ENCODE measurements around the gene GID8. TPM values are rescaled to one million over a fixed set of nuclear protein-coding genes. Genes with fewer than 3 reads are reported as not detected.

GID8 gene
- total and polyA plus RNA-seq, 9 of the 15 experiments (the other 6 are each of a cell fraction or from before 2014, with no cell fraction given) = 7.5 to 31.6 (median 22.2) TPM

DNA sequence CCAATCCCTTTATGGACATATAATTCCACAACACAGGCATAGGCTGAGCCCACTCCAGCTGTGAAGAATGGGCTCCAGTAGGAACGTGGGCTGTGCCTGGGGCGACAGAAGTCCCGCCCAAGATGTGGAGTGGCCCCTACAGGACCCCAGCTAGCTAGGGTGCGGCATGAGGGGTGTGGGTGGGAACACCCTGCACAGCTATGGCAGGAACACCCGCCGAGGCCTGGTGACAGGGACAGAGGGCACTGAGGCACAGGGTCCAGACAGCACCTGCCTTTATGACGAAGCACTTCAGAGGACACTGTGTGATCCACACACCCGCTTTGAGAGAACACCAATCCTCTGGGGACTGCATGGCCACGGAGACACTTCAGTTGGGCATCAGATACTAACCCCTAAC, 48.1 kb upstream of the GID8 start:
- no TSS peak for BruUV-seq (replicated peaks)
- FAIRE-seq (no peak), DNase-seq (ENCODE audit: extremely low read depth in 1 of 4, low spot score in 3 of 4) (no peak), ATAC-seq (no peak)
- H3K4me2 ChIP-seq (ENCODE audit: insufficient read depth, low read length) = no peak overlapping the region
- no peak overlapping the region for H3K4me3 ChIP-seq
- H2AFZ ChIP-seq (ENCODE audit: low read depth, low read length) = no peak overlapping the region
- H3K4me1 ChIP-seq (replicated peaks in 1 of 2; ENCODE audit: control insufficient read depth in 2 of 2, insufficient read depth in 2 of 2, low read length in 2 of 2) = peaks cover 0 to 14% of the 10 kb centered on the region in 2 experiments; a peak in 2 of 5 replicates
- no peaks in the 10 kb centered on the region for H3K27me3 ChIP-seq (ENCODE audit: control insufficient read depth in 2 of 2, insufficient read depth in 2 of 2, low read length in 2 of 2)
- H3K79me2 ChIP-seq (ENCODE audit: control insufficient read depth, insufficient read depth, low read length) = no peaks in the 10 kb centered on the region
- no peaks in the 10 kb centered on the region for H4K20me1 ChIP-seq (replicated peaks; ENCODE audit: control insufficient read depth, insufficient read depth, low read length)
- intact Hi-C loops (cut with micrococcal nuclease) (no loop called here), in situ Hi-C loops (cut with MboI) (no loop called here)
- POLR2A ChIA-PET = interaction anchor here (1.2 to 3.1 kb wide), 2 partner anchors 11 to 13 kb away, joined by 5 to 16 read pairs; no protein-coding TSS in a partner anchor
- no peak overlapping the region for H3K9ac ChIP-seq (ENCODE audit: insufficient read depth in 1 of 2, low read depth in 2 of 2, low read length in 2 of 2)
- peaks cover 91% of the 10 kb centered on the region for H3K36me3 ChIP-seq (ENCODE audit: control insufficient read depth, insufficient read depth, low read length)
- CTCF ChIA-PET (ENCODE audit: low intra/inter-chr PET ratio) = no interaction called here
- 94% methylated on average over 7 of the region's 9 CpGs for WGBS (ENCODE audit: insufficient coverage, low coverage, missing lambda C conversion rate)
- no peak overlapping the region for H3K27ac ChIP-seq (ENCODE audit: extremely low read depth, low read depth, low read length)
- peaks cover under 1% of the 10 kb centered on the region for H3K9me1 ChIP-seq (ENCODE audit: control insufficient read depth, insufficient read depth, low read length)
- no peaks in the 10 kb centered on the region for H3K9me3 ChIP-seq (replicated peaks; ENCODE audit: control insufficient read depth, insufficient read depth, low read depth, low read length)
- no peak for TF ChIP-seq ZC3H4 (CRISPR knock-in tag; IDR thresholded peaks at IDR 0.05; ENCODE audit: borderline replicate concordance)
- TF ChIP-seq ZNF24 (IDR thresholded peaks at IDR 0.05) = no peak
- no peak for TF ChIP-seq GTF2A2 (tag; IDR thresholded peaks at IDR 0.05)
- no peak for TF ChIP-seq RUNX1 (IDR thresholded peaks at IDR 0.05; ENCODE audit: low read depth)
- TF ChIP-seq, protein P1, sequence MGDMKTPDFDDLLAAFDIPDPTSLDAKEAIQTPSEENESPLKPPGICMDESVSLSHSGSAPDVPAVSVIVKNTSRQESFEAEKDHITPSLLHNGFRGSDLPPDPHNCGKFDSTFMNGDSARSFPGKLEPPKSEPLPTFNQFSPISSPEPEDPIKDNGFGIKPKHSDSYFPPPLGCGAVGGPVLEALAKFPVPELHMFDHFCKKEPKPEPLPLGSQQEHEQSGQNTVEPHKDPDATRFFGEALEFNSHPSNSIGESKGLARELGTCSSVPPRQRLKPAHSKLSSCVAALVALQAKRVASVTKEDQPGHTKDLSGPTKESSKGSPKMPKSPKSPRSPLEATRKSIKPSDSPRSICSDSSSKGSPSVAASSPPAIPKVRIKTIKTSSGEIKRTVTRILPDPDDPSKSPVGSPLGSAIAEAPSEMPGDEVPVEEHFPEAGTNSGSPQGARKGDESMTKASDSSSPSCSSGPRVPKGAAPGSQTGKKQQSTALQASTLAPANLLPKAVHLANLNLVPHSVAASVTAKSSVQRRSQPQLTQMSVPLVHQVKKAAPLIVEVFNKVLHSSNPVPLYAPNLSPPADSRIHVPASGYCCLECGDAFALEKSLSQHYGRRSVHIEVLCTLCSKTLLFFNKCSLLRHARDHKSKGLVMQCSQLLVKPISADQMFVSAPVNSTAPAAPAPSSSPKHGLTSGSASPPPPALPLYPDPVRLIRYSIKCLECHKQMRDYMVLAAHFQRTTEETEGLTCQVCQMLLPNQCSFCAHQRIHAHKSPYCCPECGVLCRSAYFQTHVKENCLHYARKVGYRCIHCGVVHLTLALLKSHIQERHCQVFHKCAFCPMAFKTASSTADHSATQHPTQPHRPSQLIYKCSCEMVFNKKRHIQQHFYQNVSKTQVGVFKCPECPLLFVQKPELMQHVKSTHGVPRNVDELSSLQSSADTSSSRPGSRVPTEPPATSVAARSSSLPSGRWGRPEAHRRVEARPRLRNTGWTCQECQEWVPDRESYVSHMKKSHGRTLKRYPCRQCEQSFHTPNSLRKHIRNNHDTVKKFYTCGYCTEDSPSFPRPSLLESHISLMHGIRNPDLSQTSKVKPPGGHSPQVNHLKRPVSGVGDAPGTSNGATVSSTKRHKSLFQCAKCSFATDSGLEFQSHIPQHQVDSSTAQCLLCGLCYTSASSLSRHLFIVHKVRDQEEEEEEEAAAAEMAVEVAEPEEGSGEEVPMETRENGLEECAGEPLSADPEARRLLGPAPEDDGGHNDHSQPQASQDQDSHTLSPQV (IDR thresholded peaks at IDR 0.05) = no peak
- TF ChIP-seq KHSRP (IDR thresholded peaks at IDR 0.05) = no peak
- TF ChIP-seq, protein P2, sequence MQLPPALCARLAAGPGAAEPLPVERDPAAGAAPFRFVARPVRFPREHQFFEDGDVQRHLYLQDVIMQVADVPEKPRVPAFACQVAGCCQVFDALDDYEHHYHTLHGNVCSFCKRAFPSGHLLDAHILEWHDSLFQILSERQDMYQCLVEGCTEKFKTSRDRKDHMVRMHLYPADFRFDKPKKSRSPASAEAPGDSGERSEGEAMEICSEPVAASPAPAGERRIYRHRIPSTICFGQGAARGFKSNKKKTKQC (CRISPR knock-in tag; IDR thresholded peaks at IDR 0.05) = no peak
- TF ChIP-seq ZNF551 (CRISPR knock-in tag; IDR thresholded peaks at IDR 0.05) = no peak
- TF ChIP-seq ZNF23 (CRISPR knock-in tag; IDR thresholded peaks at IDR 0.05) = no peak
- no peak for TF ChIP-seq ZNF436 (CRISPR knock-in tag; IDR thresholded peaks at IDR 0.05)
- no peak for TF ChIP-seq SMC3 (conservative IDR thresholded peaks at IDR 0.05; ENCODE audit: insufficient read depth, low read depth, low read length)
- TF ChIP-seq, protein P3, sequence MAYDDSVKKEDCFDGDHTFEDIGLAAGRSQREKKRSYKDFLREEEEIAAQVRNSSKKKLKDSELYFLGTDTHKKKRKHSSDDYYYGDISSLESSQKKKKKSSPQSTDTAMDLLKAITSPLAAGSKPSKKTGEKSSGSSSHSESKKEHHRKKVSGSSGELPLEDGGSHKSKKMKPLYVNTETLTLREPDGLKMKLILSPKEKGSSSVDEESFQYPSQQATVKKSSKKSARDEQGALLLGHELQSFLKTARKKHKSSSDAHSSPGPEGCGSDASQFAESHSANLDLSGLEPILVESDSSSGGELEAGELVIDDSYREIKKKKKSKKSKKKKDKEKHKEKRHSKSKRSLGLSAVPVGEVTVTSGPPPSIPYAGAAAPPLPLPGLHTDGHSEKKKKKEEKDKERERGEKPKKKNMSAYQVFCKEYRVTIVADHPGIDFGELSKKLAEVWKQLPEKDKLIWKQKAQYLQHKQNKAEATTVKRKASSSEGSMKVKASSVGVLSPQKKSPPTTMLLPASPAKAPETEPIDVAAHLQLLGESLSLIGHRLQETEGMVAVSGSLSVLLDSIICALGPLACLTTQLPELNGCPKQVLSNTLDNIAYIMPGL (CRISPR knock-in tag; IDR thresholded peaks at IDR 0.05) = no peak
